HG03060 (cell line): ENCODE results near the gene ADRA1B.

Experiments
- ATAC-seq: cut with Tn5 transposase; IDR thresholded peaks from one replicate; pipeline ENCODE4 v1.9.1; 2021; ENCODE audit warnings: low read depth, moderate number of reproducible peaks; ENCODE audit not compliant: unreplicated experiment

Gene ADRA1B

GRCh38 chr5:159901308-159901707 lies 15.0 kb upstream of the ADRA1B start:
- no peak for ATAC-seq

GRCh38 chr5:159901772-159902171 lies 14.5 kb upstream of the ADRA1B start:
- ATAC-seq = no peak

GRCh38 chr5:159902444-159903121 lies 13.7 kb upstream of the ADRA1B start:
- ATAC-seq = no peak

GRCh38 chr5:159903131-159903530 lies 13.2 kb upstream of the ADRA1B start:
- no peak for ATAC-seq

GRCh38 chr5:159904874-159905273 lies 11.4 kb upstream of the ADRA1B start:
- ATAC-seq = no peak

GRCh38 chr5:159905496-159905895 lies 10.8 kb upstream of the ADRA1B start:
- ATAC-seq = no peak

GRCh38 chr5:159906463-159906862 lies 9.8 kb upstream of the ADRA1B start:
- no peak for ATAC-seq

- no peak for ATAC-seq
Measured at GRCh38 chr5:159906943-159907342, 9.3 kb upstream of the ADRA1B start.

- no peak for ATAC-seq
Measured at GRCh38 chr5:159907689-159908590, 8.3 kb upstream of the ADRA1B start.

- ATAC-seq = no peak
Measured at GRCh38 chr5:159908591-159908940, 7.7 kb upstream of the ADRA1B start.

GRCh38 chr5:159909126-159909525 lies 7.2 kb upstream of the ADRA1B start:
- no peak for ATAC-seq

- ATAC-seq = no peak
Measured at GRCh38 chr5:159910207-159910842, 6.0 kb upstream of the ADRA1B start.

- ATAC-seq = no peak
Measured at GRCh38 chr5:159910843-159911229, 5.4 kb upstream of the ADRA1B start.

GRCh38 chr5:159911349-159911748 lies 4.9 kb upstream of the ADRA1B start:
- no peak for ATAC-seq

- no peak for ATAC-seq
Measured at GRCh38 chr5:159912033-159912800, 4.1 kb upstream of the ADRA1B start.

- ATAC-seq = no peak
Measured at GRCh38 chr5:159913048-159913447, 3.2 kb upstream of the ADRA1B start.

- ATAC-seq = no peak
Measured at GRCh38 chr5:159913501-159913900, 2.8 kb upstream of the ADRA1B start.

GRCh38 chr5:159916841-159917761 lies 819 bp downstream of the ADRA1B start:
- no peak for ATAC-seq

- no peak for ATAC-seq
Measured at GRCh38 chr5:159917994-159918393, 1.7 kb downstream of the ADRA1B start.

GRCh38 chr5:159921721-159922120 lies 5.4 kb downstream of the ADRA1B start:
- ATAC-seq = no peak
